ENCODE measurements around the gene CARMIL3. TPM values are rescaled to one million over a fixed set of nuclear protein-coding genes. Genes with fewer than 3 reads are reported as not detected.
A peak's percentile ranks its signal among the peaks of the same experiment; 100 is the strongest.

Gene CARMIL3
- total RNA-seq, 1 donor from 2014 or later: 0.60 TPM

DNA sequence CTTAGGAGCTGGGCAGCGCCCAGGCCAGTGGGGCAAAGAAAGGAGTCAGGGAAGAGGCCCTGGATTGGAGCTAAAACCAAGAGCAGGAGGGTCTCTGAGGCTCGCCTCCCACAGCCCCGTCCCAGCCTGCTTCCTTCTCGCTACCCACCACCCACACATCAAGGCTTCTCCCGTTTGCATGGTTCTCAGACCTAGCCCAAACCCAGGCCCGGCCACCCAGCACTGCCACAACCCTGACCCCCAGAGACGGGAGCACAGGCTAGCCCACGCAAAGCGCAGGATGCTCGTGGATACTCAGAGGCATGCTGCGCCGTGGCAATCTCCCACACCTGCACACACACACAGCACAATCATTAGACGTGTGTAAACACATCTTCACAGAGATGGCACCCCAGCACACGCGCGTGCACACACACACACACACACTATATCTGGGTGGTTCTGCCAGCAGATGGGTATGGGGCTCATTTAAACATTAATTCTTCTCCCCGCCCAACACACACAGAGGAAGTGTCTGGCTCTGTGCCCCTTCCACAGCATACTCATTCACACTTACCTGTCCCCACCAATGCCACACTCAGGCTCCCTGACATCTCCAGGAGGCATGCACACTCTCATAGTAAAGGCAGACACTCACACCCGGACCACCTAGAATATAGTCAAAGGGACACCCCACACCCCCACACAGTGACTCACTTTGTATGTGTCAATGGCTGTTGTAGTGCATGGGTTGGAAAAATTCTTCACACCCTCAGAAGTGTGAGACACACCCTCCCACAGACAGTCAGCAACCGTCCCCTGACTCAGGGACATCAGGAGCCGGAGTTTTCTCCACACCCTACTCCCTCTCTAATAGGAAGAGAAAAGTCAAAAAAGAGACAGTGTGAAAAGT lies 1.1 kb downstream of the CARMIL3 start:
- peaks cover 12% of the 10 kb centered on the region for H3K4me1 Mint-ChIP-seq (ENCODE audit: low read depth)
- H3K4me3 Mint-ChIP-seq (ENCODE audit: unreplicated experiment): peak overlapping the region; percentile 66
- no peak overlapping the region for H3K27ac Mint-ChIP-seq (ENCODE audit: unreplicated experiment)
- TF ChIP-seq, protein P1, sequence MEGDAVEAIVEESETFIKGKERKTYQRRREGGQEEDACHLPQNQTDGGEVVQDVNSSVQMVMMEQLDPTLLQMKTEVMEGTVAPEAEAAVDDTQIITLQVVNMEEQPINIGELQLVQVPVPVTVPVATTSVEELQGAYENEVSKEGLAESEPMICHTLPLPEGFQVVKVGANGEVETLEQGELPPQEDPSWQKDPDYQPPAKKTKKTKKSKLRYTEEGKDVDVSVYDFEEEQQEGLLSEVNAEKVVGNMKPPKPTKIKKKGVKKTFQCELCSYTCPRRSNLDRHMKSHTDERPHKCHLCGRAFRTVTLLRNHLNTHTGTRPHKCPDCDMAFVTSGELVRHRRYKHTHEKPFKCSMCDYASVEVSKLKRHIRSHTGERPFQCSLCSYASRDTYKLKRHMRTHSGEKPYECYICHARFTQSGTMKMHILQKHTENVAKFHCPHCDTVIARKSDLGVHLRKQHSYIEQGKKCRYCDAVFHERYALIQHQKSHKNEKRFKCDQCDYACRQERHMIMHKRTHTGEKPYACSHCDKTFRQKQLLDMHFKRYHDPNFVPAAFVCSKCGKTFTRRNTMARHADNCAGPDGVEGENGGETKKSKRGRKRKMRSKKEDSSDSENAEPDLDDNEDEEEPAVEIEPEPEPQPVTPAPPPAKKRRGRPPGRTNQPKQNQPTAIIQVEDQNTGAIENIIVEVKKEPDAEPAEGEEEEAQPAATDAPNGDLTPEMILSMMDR (IDR thresholded peaks at IDR 0.05): no peak
- DNase-seq (ENCODE audit: low spot score): no peak
- H3K9me3 Mint-ChIP-seq (ENCODE audit: low read depth): no peaks in the 10 kb centered on the region
- H3K27me3 Mint-ChIP-seq (ENCODE audit: low read depth): peaks cover 37% of the 10 kb centered on the region
- no peaks in the 10 kb centered on the region for H3K36me3 Mint-ChIP-seq (ENCODE audit: low read depth)

DNA sequence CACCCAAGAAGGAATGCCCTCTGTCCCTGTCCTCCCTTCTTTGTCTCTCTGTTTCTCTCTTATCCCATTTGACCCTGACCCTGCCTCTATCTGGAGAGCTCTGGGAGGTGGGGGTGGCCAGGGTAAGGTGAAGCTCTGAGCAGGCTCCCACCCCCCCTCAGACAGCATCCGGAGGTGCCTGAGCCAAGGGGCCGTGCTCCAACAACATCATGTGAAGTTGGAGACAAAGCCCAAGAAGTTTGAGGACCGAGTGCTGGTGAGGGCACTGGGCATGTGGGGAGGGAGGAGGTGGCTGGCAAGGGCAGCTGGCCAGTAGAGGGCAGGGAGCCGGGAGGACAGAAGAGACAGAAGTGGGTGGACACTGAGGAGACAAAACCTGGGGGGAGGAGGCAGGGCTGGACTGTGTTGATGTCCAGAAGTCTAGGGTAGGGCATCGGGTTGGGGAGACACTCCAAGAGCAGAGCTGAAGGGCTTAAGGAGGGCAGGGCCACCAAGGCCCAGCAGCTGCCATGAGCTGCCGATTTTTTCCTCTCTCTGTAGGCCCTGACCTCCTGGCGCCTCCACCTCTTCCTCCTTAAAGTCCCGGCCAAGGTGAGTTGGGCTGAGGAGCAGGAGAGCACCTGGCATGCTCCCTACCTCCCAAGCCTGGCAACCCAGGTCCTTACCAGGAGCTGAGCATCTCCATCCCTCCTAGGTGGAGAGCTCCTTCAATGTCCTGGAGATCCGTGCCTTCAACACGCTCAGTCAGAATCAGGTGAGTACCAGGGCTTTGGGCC lies 1.9 kb downstream of the CARMIL3 start:
- no peak for DNase-seq (ENCODE audit: low spot score)
- peaks cover 34% of the 10 kb centered on the region for H3K27me3 Mint-ChIP-seq (ENCODE audit: low read depth)
- peaks cover 12% of the 10 kb centered on the region for H3K4me1 Mint-ChIP-seq (ENCODE audit: low read depth)

DNA sequence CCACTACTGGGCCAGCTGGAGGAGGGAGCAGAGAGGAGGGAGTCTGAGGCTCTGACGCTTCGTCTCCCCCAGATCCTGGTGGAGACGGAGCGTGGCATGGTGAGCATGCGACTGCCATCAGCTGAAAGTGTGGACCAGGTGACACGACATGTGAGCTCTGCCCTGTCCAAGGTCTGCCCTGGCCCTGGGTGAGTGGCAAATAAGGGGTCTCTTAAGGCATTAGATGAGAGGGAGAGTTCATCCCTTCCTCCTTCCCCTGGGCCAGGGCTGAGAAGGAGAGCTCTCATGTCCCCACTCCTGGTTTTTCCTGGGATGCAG lies 2.5 kb downstream of the CARMIL3 start:
- peaks cover 12% of the 10 kb centered on the region for H3K4me1 Mint-ChIP-seq (ENCODE audit: low read depth)
- no peak overlapping the region for H3K27ac Mint-ChIP-seq (ENCODE audit: unreplicated experiment)
- DNase-seq (ENCODE audit: low spot score): no peak
- no peaks in the 10 kb centered on the region for H3K9me3 Mint-ChIP-seq (ENCODE audit: low read depth)
- no peaks in the 10 kb centered on the region for H3K36me3 Mint-ChIP-seq (ENCODE audit: low read depth)
- H3K4me3 Mint-ChIP-seq (ENCODE audit: unreplicated experiment): no peak overlapping the region
- TF ChIP-seq, protein P1 (IDR thresholded peaks at IDR 0.05): no peak
- peaks cover 29% of the 10 kb centered on the region for H3K27me3 Mint-ChIP-seq (ENCODE audit: low read depth)

More for the DNA sequence above, 1.9 kb downstream of the CARMIL3 start:
- Mint-ChIP-seq H3K36me3 (ENCODE audit: low read depth) (no peaks in the 10 kb centered on the region), H3K27ac (ENCODE audit: unreplicated experiment) (no peak overlapping the region), H3K9me3 (ENCODE audit: low read depth) (no peaks in the 10 kb centered on the region), H3K4me3 (ENCODE audit: unreplicated experiment) (no peak overlapping the region)
- TF ChIP-seq, protein P1 (IDR thresholded peaks at IDR 0.05): no peak

DNA sequence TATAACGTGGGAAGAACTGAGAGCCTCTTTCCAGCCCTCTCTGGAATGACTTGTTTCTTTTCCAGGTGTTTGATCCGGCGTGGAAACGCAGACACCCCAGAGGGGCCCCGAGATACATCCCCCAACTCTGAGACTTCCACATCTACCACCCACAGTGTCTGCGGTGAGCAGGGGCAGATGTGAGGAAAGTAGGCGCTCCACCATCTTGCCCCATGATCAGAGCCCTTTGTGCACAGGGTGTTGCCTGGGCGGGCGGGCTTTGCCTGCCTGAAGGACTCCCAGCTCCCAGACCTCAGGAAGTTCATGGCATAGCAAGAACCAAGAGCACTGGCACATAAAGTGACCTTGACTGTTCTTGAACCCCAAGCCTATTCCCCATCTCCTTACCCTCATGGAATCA lies 2.8 kb downstream of the CARMIL3 start:
- TF ChIP-seq, protein P1 (IDR thresholded peaks at IDR 0.05): no peak
- no peak for DNase-seq (ENCODE audit: low spot score)
- Mint-ChIP-seq H3K4me1 (ENCODE audit: low read depth) (peaks cover 12% of the 10 kb centered on the region), H3K27ac (ENCODE audit: unreplicated experiment) (no peak overlapping the region), H3K27me3 (ENCODE audit: low read depth) (peaks cover 29% of the 10 kb centered on the region), H3K4me3 (ENCODE audit: unreplicated experiment) (no peak overlapping the region), H3K36me3 (ENCODE audit: low read depth) (no peaks in the 10 kb centered on the region), H3K9me3 (ENCODE audit: low read depth) (no peaks in the 10 kb centered on the region)

DNA sequence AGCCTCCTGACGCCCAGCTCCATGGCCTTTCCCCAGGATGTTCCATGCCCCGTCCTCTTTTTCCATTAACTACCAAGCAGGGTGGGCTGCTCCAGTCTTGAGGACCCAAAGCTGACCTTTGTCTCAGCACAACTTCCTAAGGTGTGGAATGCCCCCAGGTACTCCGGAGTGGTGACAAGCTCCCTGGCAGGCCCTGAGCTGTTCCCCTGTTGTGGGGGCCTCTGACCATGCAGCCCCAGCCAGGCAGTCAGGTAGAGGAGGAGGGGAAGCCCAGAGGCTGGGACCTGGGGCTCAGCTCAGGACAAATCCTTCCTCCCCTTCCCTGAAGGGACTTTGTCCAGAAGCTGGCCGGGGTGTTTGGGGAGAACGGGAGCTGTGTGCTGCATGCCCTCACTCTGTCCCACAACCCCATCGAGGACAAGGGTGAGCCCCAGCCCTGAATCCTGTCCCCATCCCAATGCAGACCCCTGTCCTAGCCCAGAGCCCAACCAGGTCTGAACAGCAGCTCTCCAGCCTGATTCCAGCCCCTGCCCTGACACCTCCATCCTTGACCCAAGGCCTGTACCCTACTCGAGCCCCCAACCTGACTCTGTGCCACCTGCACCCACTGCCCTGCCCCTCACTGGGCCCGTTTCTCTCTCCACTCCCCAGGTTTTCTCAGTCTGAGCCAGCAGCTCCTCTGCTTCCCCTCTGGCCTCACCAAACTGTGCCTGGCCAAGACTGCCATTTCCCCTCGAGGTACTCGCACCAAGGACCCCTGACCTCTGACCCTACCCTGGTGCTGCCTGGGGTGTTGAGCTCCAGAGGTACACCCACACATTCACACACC lies 4.4 kb downstream of the CARMIL3 start:
- no peaks in the 10 kb centered on the region for H3K36me3 Mint-ChIP-seq (ENCODE audit: low read depth)
- H3K27ac Mint-ChIP-seq (ENCODE audit: unreplicated experiment): no peak overlapping the region
- TF ChIP-seq, protein P1 (IDR thresholded peaks at IDR 0.05): no peak
- H3K4me1 Mint-ChIP-seq (ENCODE audit: low read depth): peaks cover 9% of the 10 kb centered on the region
- H3K27me3 Mint-ChIP-seq (ENCODE audit: low read depth): peaks cover 25% of the 10 kb centered on the region
- H3K4me3 Mint-ChIP-seq (ENCODE audit: unreplicated experiment): no peak overlapping the region
- no peaks in the 10 kb centered on the region for H3K9me3 Mint-ChIP-seq (ENCODE audit: low read depth)
- no peak for DNase-seq (ENCODE audit: low spot score)

Data from chondrocyte (in vitro differentiated cells).